Gastroesophageal sphincter (tissue), 3 donors: ENCODE results near the gene MACROD2.

Experiments
- EP300 ChIP-seq: sonication (generic); formaldehyde crosslinking; IDR thresholded peaks from one replicate; pipeline ENCODE4 v1.6.1; 2017; ENCODE audit warnings: antibody characterized with exemption, mild to moderate bottlenecking
- POLR2A ChIP-seq, 2 donors: fragments of 450-650 bp; IDR thresholded peaks; one replicate each; pipeline ENCODE4 v1.6.1; 2017; ENCODE audit warnings: antibody characterized with exemption in 2 of 2, mild to moderate bottlenecking in 2 of 2, moderate library complexity in 1 of 2
- POLR2AphosphoS5 ChIP-seq: sonication (generic); formaldehyde crosslinking; IDR thresholded peaks from one replicate; pipeline ENCODE4 v1.6.1; 2017; ENCODE audit warnings: antibody characterized with exemption
- TF ChIP-seq, protein P1 (sequence below), 4 experiments: fragments of 200-600 bp in 2 of 4; fragments of 450-650 bp in 2 of 4; sonication (generic) in 1 of 4; IDR thresholded peaks; one replicate each; pipeline ENCODE4 v1.5.1; 2017 to 2019; ENCODE audit warnings: antibody characterized with exemption in 4 of 4, mild to moderate bottlenecking in 2 of 4, moderate library complexity in 2 of 4

DNA sequence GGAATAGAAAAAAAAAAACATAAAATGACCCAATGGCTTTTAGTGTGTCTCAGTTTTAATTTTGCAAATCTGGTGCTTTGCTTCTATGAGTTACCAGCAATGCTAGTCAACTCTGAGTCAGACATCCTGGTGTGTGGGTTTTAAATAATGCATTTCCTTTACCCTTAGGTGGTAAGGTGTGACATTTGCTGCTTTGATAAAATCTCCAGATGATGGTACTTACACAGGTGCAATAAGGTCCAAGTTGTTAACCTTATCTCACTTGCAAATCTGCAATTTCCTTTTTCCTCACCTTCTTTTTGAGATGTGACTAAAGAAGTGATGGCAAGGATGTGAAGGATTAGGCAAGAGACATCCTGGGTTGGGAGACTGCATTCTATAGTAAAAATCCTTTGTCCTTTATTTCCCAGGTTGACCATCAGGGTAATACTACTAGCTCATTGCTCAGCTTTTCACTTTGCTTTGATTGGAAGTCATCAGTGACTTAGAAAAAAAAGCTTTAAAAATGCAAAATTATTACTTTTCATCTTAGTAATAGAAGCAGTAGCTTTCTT is 1160.6 kb downstream of the MACROD2 start:
- TF ChIP-seq, protein P1, sequence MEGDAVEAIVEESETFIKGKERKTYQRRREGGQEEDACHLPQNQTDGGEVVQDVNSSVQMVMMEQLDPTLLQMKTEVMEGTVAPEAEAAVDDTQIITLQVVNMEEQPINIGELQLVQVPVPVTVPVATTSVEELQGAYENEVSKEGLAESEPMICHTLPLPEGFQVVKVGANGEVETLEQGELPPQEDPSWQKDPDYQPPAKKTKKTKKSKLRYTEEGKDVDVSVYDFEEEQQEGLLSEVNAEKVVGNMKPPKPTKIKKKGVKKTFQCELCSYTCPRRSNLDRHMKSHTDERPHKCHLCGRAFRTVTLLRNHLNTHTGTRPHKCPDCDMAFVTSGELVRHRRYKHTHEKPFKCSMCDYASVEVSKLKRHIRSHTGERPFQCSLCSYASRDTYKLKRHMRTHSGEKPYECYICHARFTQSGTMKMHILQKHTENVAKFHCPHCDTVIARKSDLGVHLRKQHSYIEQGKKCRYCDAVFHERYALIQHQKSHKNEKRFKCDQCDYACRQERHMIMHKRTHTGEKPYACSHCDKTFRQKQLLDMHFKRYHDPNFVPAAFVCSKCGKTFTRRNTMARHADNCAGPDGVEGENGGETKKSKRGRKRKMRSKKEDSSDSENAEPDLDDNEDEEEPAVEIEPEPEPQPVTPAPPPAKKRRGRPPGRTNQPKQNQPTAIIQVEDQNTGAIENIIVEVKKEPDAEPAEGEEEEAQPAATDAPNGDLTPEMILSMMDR (IDR thresholded peaks at IDR 0.05): no peak
- TF ChIP-seq EP300 (no peak), POLR2AphosphoS5 (no peak), POLR2A (IDR thresholded peaks at IDR 0.05) (no peak)
